ENCODE results near the gene LARGE1.

- TF ChIP-seq CHD4 (IDR thresholded peaks at IDR 0.05; ENCODE audit: insufficient read depth, insufficient replicate concordance, low read depth, low read length, poor library complexity, severe bottlenecking) (no peak), POLR2A (conservative IDR thresholded peaks at IDR 0.05) (no peak), ZNF75A (CRISPR knock-in tag; IDR thresholded peaks at IDR 0.05) (no peak), SNAPC5 (CRISPR knock-in tag; IDR thresholded peaks at IDR 0.05) (no peak), SP2 (IDR thresholded peaks at IDR 0.05; ENCODE audit: extremely low read depth, low read depth, low read length, poor library complexity, severe bottlenecking) (no peak), RFX5 (IDR thresholded peaks at IDR 0.05; ENCODE audit: low read depth, low read length) (no peak), ZC3H8 (IDR thresholded peaks at IDR 0.05) (no peak), EZH2 (IDR thresholded peaks at IDR 0.05; ENCODE audit: borderline replicate concordance, low read depth, low read length) (no peak), ZNF232 (CRISPR knock-in tag; IDR thresholded peaks at IDR 0.05) (no peak), HLTF (IDR thresholded peaks at IDR 0.05) (no peak), SETDB1 (IDR thresholded peaks at IDR 0.05; ENCODE audit: low read length) (no peak), TOE1 (IDR thresholded peaks at IDR 0.05; ENCODE audit: borderline replicate concordance) (no peak), TOE1 (CRISPR knock-in tag; IDR thresholded peaks at IDR 0.05; ENCODE audit: borderline replicate concordance, low read depth) (no peak), CTCF (IDR thresholded peaks at IDR 0.05 in 2 of 3, conservative IDR thresholded peaks at IDR 0.05 in 1 of 3; ENCODE audit: insufficient read depth in 2 of 3, low read depth in 1 of 3, low read length in 3 of 3) (no peak)
- TF ChIP-seq, protein P1, sequence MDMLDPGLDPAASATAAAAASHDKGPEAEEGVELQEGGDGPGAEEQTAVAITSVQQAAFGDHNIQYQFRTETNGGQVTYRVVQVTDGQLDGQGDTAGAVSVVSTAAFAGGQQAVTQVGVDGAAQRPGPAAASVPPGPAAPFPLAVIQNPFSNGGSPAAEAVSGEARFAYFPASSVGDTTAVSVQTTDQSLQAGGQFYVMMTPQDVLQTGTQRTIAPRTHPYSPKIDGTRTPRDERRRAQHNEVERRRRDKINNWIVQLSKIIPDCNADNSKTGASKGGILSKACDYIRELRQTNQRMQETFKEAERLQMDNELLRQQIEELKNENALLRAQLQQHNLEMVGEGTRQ (CRISPR knock-in tag; IDR thresholded peaks at IDR 0.05): no peak
Measured at GRCh38 chr22:33728847-33729246, 191.4 kb downstream of the LARGE1 start.

All from K562 (cell line).